Uterus (tissue), 2 donors: Measurements from ENCODE around the gene ERN2.

ENCODE experiments used
- CTCF ChIP-seq, 4 experiments: fragments of 200-600 bp in 2 of 4; fragments of 450-650 bp in 2 of 4; sonication (generic) in 2 of 4; IDR thresholded peaks; one replicate each; pipeline ENCODE4 v1.5.1; 2016 to 2019; ENCODE audit warnings: antibody characterized with exemption in 4 of 4, mild to moderate bottlenecking in 2 of 4, moderate library complexity in 1 of 4
- POLR2A ChIP-seq, 2 donors: fragments of 450-650 bp; IDR thresholded peaks; one replicate each; pipeline ENCODE4 v1.6.1; 2016; ENCODE audit warnings: antibody characterized with exemption in 2 of 2, mild to moderate bottlenecking in 1 of 2, moderate library complexity in 1 of 2

GRCh38 chr16:23754594-23755483 is 41.8 kb upstream of the ERN2 start, which contains the start of gene CHP2:
- TF ChIP-seq CTCF (IDR thresholded peaks at IDR 0.05) (no peak), POLR2A (IDR thresholded peaks at IDR 0.05) (no peak)
